Neural progenitor cell (in vitro differentiated cells): ENCODE measurements around the gene C13orf42. TPM values are rescaled to one million over a fixed set of nuclear protein-coding genes. Genes with fewer than 3 reads are reported as not detected.

Experiments
- DNase-seq: peaks from one replicate; pipeline ENCODE4 v3.0.0-alpha.2; 2016; ENCODE audit warnings: low spot score
- H2AFZ ChIP-seq: fragments of 200-600 bp; sonication (generic); replicated peaks from 2 replicates; pipeline ENCODE4 v1.6.1; 2016; ENCODE audit warnings: antibody characterized with exemption
- H3F3A ChIP-seq: fragments of 200-600 bp; sonication (generic); 2 replicates; pipeline ENCODE4 v1.6.1; 2016; ENCODE audit warnings: antibody characterized with exemption, low read depth
- H3K27ac ChIP-seq: fragments of 200-600 bp; sonication (generic); 2 replicates; pipeline ENCODE4 v1.5.1; 2016; ENCODE audit warnings: mild to moderate bottlenecking
- H3K27me3 ChIP-seq: fragments of 200-600 bp; sonication (generic); 2 replicates; pipeline ENCODE4 v1.6.1; 2016; ENCODE audit warnings: mild to moderate bottlenecking, moderate library complexity
- H3K36me3 ChIP-seq: fragments of 200-600 bp; sonication (generic); 2 replicates; pipeline ENCODE4 v1.5.1; 2016
- H3K4me1 ChIP-seq: fragments of 200-600 bp; sonication (generic); 2 replicates; pipeline ENCODE4 v1.6.1; 2016; ENCODE audit warnings: mixed run types
- H3K4me2 ChIP-seq: fragments of 200-600 bp; sonication (generic); 2 replicates; pipeline ENCODE4 v1.6.1; 2016
- H3K4me3 ChIP-seq: fragments of 200-600 bp; sonication (generic); 2 replicates; pipeline ENCODE4 v1.5.1; 2016
- H3K79me2 ChIP-seq: fragments of 200-600 bp; sonication (generic); 2 replicates; pipeline ENCODE4 v1.6.1; 2016; ENCODE audit warnings: low read depth
- H3K9ac ChIP-seq: fragments of 200-600 bp; sonication (generic); 2 replicates; pipeline ENCODE4 v1.6.1; 2016
- H3K9me3 ChIP-seq: fragments of 200-600 bp; sonication (generic); 2 replicates; pipeline ENCODE4 v1.5.1; 2016; ENCODE audit warnings: low read depth
- H4K20me1 ChIP-seq: fragments of 200-600 bp; sonication (generic); 2 replicates; pipeline ENCODE4 v1.6.1; 2016; ENCODE audit warnings: low read depth
- H3K27ac Mint-ChIP-seq: 3 replicates; pipeline ENCODE4 v1.8.0; 2021; ENCODE audit warnings: mixed read lengths
- H3K27me3 Mint-ChIP-seq: 2 replicates; pipeline ENCODE4 v1.8.0; 2022; ENCODE audit warnings: low read depth, mild to moderate bottlenecking, inconsistent platforms, moderate library complexity, mixed read lengths; ENCODE audit not compliant: insufficient read depth
- H3K36me3 Mint-ChIP-seq: 3 replicates; pipeline ENCODE4 v1.8.0; 2021; ENCODE audit warnings: mixed read lengths
- H3K4me1 Mint-ChIP-seq: 3 replicates; pipeline ENCODE4 v1.8.0; 2021; ENCODE audit warnings: mixed read lengths
- H3K4me3 Mint-ChIP-seq: 3 replicates; pipeline ENCODE4 v1.8.0; 2021; ENCODE audit warnings: mild to moderate bottlenecking, moderate library complexity, mixed read lengths
- H3K9me3 Mint-ChIP-seq: 3 replicates; pipeline ENCODE4 v1.8.0; 2020; ENCODE audit warnings: mixed read lengths
- EZH2 ChIP-seq: fragments of 200-600 bp; sonication (generic); IDR thresholded peaks from 2 replicates; pipeline ENCODE4 v1.6.1; 2017; ENCODE audit warnings: antibody characterized with exemption, mild to moderate bottlenecking, moderate library complexity
- EZH2phosphoT487 ChIP-seq: fragments of 200-600 bp; sonication (generic); IDR thresholded peaks from 2 replicates; pipeline ENCODE4 v1.6.1; 2017; ENCODE audit warnings: antibody characterized with exemption
- total RNA-seq: library from RNA; depleted of rRNA; stranded (reverse); fragments of >200 nt; gene quantifications from 2 replicates; pipeline ENCODE4 v1.2.3, GENCODE V29; 2015; ENCODE audit warnings: low replicate concordance
- TF ChIP-seq, protein P1 (sequence below): fragments of 200-600 bp; sonication (generic); IDR thresholded peaks from 2 replicates; pipeline ENCODE4 v1.5.1; 2017; ENCODE audit warnings: antibody characterized with exemption, mild to moderate bottlenecking

C13orf42 gene
- total RNA-seq, 1 donor from 2014 or later: 0.65 TPM

DNA sequence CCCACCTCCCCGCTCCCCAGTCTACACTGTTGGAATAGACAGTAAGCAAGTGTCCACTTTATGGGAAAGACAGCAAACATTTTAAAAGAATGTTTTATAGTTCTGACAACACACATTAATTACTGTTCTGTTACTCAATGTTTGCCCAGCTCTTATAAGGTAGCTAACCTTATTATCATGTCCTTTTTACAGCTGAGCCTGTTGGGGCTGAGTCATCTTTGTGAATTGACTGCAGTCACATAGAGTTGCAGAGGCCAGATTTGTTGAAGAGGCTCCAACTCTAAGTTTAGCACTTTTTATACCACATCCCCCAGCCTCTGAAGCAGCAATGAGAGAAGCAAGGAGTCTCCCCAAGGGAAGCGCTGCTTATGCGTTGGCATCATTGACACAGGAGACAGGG lies 76.2 kb downstream of the C13orf42 start:
- H3K9ac ChIP-seq: no peak overlapping the region
- no peak for TF ChIP-seq EZH2
- TF ChIP-seq, protein P1, sequence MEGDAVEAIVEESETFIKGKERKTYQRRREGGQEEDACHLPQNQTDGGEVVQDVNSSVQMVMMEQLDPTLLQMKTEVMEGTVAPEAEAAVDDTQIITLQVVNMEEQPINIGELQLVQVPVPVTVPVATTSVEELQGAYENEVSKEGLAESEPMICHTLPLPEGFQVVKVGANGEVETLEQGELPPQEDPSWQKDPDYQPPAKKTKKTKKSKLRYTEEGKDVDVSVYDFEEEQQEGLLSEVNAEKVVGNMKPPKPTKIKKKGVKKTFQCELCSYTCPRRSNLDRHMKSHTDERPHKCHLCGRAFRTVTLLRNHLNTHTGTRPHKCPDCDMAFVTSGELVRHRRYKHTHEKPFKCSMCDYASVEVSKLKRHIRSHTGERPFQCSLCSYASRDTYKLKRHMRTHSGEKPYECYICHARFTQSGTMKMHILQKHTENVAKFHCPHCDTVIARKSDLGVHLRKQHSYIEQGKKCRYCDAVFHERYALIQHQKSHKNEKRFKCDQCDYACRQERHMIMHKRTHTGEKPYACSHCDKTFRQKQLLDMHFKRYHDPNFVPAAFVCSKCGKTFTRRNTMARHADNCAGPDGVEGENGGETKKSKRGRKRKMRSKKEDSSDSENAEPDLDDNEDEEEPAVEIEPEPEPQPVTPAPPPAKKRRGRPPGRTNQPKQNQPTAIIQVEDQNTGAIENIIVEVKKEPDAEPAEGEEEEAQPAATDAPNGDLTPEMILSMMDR: no peak
- Mint-ChIP-seq H3K27me3 (peaks cover 4% of the 10 kb centered on the region), H3K4me1 (no peaks in the 10 kb centered on the region), H3K4me3 (no peak overlapping the region), H3K36me3 (no peaks in the 10 kb centered on the region), H3K9me3 (no peaks in the 10 kb centered on the region), H3K27ac (no peak overlapping the region)
- no peak overlapping the region for H2AFZ ChIP-seq
- no peaks in the 10 kb centered on the region for H3K4me1 ChIP-seq
- no peak overlapping the region for H3K4me3 ChIP-seq
- no peaks in the 10 kb centered on the region for H4K20me1 ChIP-seq
- H3K27ac ChIP-seq: no peak overlapping the region
- H3F3A ChIP-seq: no peaks in the 10 kb centered on the region
- no peaks in the 10 kb centered on the region for H3K27me3 ChIP-seq
- DNase-seq: no peak
- H3K9me3 ChIP-seq: no peaks in the 10 kb centered on the region
- H3K36me3 ChIP-seq: no peaks in the 10 kb centered on the region
- no peaks in the 10 kb centered on the region for H3K79me2 ChIP-seq
- no peak overlapping the region for H3K4me2 ChIP-seq

DNA sequence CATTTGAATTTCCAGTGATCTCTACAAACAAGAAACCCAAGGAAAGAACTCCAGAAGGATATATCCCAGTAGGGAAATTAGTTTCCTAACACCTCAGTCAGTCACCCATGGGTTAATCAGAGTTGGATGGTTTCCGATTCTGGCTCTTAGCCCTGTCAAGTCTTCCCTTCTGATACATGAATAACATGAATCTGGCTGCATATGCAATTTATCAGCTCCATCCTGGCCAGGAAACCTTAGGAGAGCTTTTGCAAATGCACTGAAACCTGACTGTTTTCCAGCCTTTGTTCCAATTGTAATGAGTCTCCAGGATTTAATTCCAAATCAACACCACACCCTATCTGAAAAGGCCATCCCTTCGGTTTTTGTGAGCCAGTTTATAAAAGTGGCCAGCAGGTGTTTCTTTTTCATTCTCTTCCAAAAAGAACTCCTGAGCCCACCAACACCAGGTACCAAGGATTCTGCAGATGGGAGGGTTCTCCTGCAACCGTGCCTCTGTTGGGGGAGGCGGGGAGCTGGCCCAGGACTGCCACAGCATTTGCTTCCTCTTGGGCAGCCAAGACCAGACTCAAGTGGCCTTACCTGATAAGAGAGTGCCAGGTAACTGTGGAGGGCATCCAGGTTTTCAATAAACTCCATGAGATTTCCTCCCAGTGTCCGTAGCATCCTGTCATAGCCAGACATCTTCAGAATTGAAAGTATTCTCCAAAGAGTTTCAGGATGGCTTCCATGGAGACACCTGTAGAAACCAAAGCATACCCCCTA lies 77.5 kb downstream of the C13orf42 start:
- Mint-ChIP-seq H3K9me3 (no peaks in the 10 kb centered on the region), H3K4me3 (no peak overlapping the region), H3K36me3 (no peaks in the 10 kb centered on the region), H3K4me1 (no peaks in the 10 kb centered on the region), H3K27me3 (peaks cover 5% of the 10 kb centered on the region), H3K27ac (no peak overlapping the region)
- no peak for DNase-seq
- Histone ChIP-seq H3F3A (no peaks in the 10 kb centered on the region), H3K36me3 (no peaks in the 10 kb centered on the region), H2AFZ (peak overlapping the region; percentile 51), H3K4me1 (no peaks in the 10 kb centered on the region), H3K4me3 (no peak overlapping the region), H3K4me2 (no peak overlapping the region), H3K79me2 (no peaks in the 10 kb centered on the region), H3K27me3 (no peaks in the 10 kb centered on the region), H3K9ac (no peak overlapping the region), H4K20me1 (no peaks in the 10 kb centered on the region), H3K27ac (no peak overlapping the region), H3K9me3 (no peaks in the 10 kb centered on the region)
- TF ChIP-seq, protein P1: no peak
- no peak for TF ChIP-seq EZH2phosphoT487
- TF ChIP-seq EZH2: no peak

DNA sequence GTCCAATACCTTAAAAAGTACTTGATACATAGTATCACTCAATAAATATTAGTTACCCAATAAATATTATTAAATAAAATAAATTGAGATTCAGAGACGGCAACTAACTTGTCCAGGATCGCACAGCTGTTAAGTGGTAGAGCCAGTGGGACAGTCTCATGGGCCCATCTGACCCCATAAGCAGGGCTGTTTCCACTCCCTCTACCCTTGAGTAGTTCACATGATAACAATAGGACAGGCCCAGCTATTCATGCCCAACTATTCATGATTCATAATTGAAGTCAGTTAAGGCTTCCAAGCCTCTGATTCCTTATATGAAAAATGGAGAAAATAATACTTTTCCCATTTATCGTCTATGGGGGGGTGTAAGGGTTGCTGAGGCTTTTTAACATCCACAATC lies 78.2 kb downstream of the C13orf42 start:
- Histone ChIP-seq H3K9me3 (no peaks in the 10 kb centered on the region), H3F3A (no peaks in the 10 kb centered on the region), H3K9ac (no peak overlapping the region), H3K4me2 (no peak overlapping the region), H3K4me3 (no peak overlapping the region), H3K4me1 (no peaks in the 10 kb centered on the region), H3K27me3 (no peaks in the 10 kb centered on the region), H3K79me2 (no peaks in the 10 kb centered on the region), H4K20me1 (no peaks in the 10 kb centered on the region), H3K36me3 (no peaks in the 10 kb centered on the region), H2AFZ (no peak overlapping the region), H3K27ac (no peak overlapping the region)
- no peak for DNase-seq
- Mint-ChIP-seq H3K4me3 (no peak overlapping the region), H3K4me1 (no peaks in the 10 kb centered on the region), H3K36me3 (no peaks in the 10 kb centered on the region), H3K27ac (no peak overlapping the region), H3K27me3 (peaks cover 5% of the 10 kb centered on the region), H3K9me3 (no peaks in the 10 kb centered on the region)
- TF ChIP-seq EZH2phosphoT487: no peak
- TF ChIP-seq, protein P1: no peak
- TF ChIP-seq EZH2: no peak

Other genes starting within 250 kb of the C13orf42 start
- 41.0 and 57.5 TPM in 2 replicates for gene RNASEH2B, start 201.5 kb downstream of the C13orf42 start, total RNA-seq
- 22.6 and 41.1 TPM in 2 replicates for gene FAM124A, start 111.1 kb upstream of the C13orf42 start, total RNA-seq
- 0.40 and 0.47 TPM in 2 replicates for gene SERPINE3, start 228.4 kb upstream of the C13orf42 start, total RNA-seq